ENCODE data around the gene ATG10. TPM values are rescaled to one million over a fixed set of nuclear protein-coding genes. Genes with fewer than 3 reads are reported as not detected.

ATG10 gene
- total RNA-seq, 1 donor from 2014 or later, result 6.4 TPM

- Histone ChIP-seq H3K4me3 (ENCODE audit: low read depth, low read length) (no peak overlapping the region), H3K36me3 (ENCODE audit: control insufficient read depth, insufficient read depth, low read length) (no peaks in the 10 kb centered on the region), H3K27me3 (ENCODE audit: control insufficient read depth, insufficient read depth, low read length) (no peaks in the 10 kb centered on the region)
- DNase-seq (ENCODE audit: low read depth), result no peak
- TF ChIP-seq CTCF (IDR thresholded peaks at IDR 0.05; ENCODE audit: insufficient read depth, low read length, poor library complexity, severe bottlenecking), result no peak
Observed at GRCh38 chr5:82244151-82244550, 272.3 kb downstream of the ATG10 start.

DNA sequence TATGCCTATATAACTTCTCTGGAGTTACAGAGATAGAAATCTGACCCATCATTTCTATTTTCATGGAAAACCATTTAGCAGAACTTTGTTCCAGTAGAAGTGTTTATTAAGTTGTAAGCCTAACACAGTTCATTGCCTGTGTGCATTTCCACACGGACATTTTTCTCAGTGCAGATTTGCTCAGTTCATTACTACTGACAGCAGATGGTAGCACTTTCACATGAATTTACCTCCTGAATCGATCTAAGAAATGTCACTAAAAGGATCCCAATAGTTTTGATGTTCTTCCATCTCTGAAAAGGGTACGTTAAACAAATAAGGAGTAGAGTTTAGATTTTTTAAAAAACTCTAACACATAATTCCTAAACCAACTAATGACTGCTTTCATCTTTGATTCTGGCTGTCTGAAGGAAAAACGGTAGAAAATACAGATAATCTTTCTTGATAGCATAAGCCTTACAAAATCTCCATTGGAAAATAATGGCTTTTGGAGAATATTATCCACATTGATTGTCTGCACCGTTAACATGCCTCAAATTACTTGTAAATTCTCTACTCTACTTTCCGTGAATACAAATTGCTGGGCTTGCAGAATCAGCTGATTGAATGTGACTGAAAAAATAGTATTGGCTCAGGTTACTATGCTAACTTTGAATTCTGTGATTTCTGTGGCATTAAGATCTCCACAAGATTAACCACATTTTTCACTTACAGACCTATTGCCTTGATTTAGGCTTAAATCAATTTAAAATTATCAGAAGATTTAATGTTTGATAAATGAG, 273.2 kb downstream of the ATG10 start:
- TF ChIP-seq CTCF (IDR thresholded peaks at IDR 0.05; ENCODE audit: insufficient read depth, low read length, poor library complexity, severe bottlenecking), result no peak
- Histone ChIP-seq H3K36me3 (ENCODE audit: control insufficient read depth, insufficient read depth, low read length) (no peaks in the 10 kb centered on the region), H3K4me3 (ENCODE audit: low read depth, low read length) (no peak overlapping the region), H3K27me3 (ENCODE audit: control insufficient read depth, insufficient read depth, low read length) (no peaks in the 10 kb centered on the region)
- DNase-seq (ENCODE audit: low read depth), result no peak

- Histone ChIP-seq H3K27me3 (ENCODE audit: control insufficient read depth, insufficient read depth, low read length) (no peaks in the 10 kb centered on the region), H3K4me3 (ENCODE audit: low read depth, low read length) (no peak overlapping the region), H3K36me3 (ENCODE audit: control insufficient read depth, insufficient read depth, low read length) (no peaks in the 10 kb centered on the region)
- no peak for DNase-seq (ENCODE audit: low read depth)
- TF ChIP-seq CTCF (IDR thresholded peaks at IDR 0.05; ENCODE audit: insufficient read depth, low read length, poor library complexity, severe bottlenecking), result no peak
Observed at GRCh38 chr5:82246960-82247574, 275.2 kb downstream of the ATG10 start.

GRCh38 chr5:82252744-82253143, 280.9 kb downstream of the ATG10 start:
- no peak for DNase-seq (ENCODE audit: low read depth)
- H3K27me3 ChIP-seq (ENCODE audit: control insufficient read depth, insufficient read depth, low read length), result no peaks in the 10 kb centered on the region
- H3K36me3 ChIP-seq (ENCODE audit: control insufficient read depth, insufficient read depth, low read length), result no peaks in the 10 kb centered on the region
- no peak overlapping the region for H3K4me3 ChIP-seq (ENCODE audit: low read depth, low read length)
- no peak for TF ChIP-seq CTCF (IDR thresholded peaks at IDR 0.05; ENCODE audit: insufficient read depth, low read length, poor library complexity, severe bottlenecking)

- Histone ChIP-seq H3K27me3 (ENCODE audit: control insufficient read depth, insufficient read depth, low read length) (no peaks in the 10 kb centered on the region), H3K36me3 (ENCODE audit: control insufficient read depth, insufficient read depth, low read length) (no peaks in the 10 kb centered on the region), H3K4me3 (ENCODE audit: low read depth, low read length) (no peak overlapping the region)
- no peak for TF ChIP-seq CTCF (IDR thresholded peaks at IDR 0.05; ENCODE audit: insufficient read depth, low read length, poor library complexity, severe bottlenecking)
- no peak for DNase-seq (ENCODE audit: low read depth)
Observed at GRCh38 chr5:82255844-82256243, 284.0 kb downstream of the ATG10 start.
